Thyroid gland (tissue), 4 donors: ENCODE measurements around the gene EDEM1. TPM values are rescaled to one million over a fixed set of nuclear protein-coding genes. Genes with fewer than 3 reads are reported as not detected.

Source experiments
- DNase-seq, 2 donors: peaks; one replicate each; pipeline ENCODE4 v3.0.0-alpha.2; 2019
- H3K27ac ChIP-seq, 3 donors: fragments of 200-600 bp; sonication (generic); 1 replicate in 2 of 3; 2 replicates in 1 of 3; pipeline ENCODE4 v1.5.1; 2016 to 2019; ENCODE audit warnings: mild to moderate bottlenecking in 1 of 3, moderate library complexity in 1 of 3
- H3K27me3 ChIP-seq: fragments of 200-600 bp; sonication (generic); one replicate; pipeline ENCODE4 v1.5.1; 2019
- H3K36me3 ChIP-seq, 2 donors: fragments of 200-600 bp; sonication (generic); one replicate each; pipeline ENCODE4 v1.5.1; 2016 to 2019
- H3K4me1 ChIP-seq, 2 donors: fragments of 200-600 bp; sonication (generic); one replicate each; pipeline ENCODE4 v1.5.1; 2017 to 2019
- H3K4me3 ChIP-seq, 3 donors: fragments of 200-600 bp; sonication (generic); replicated peaks in 1 of 3; 1 replicate in 2 of 3; 2 replicates in 1 of 3; pipeline ENCODE4 v1.5.1; 2016; ENCODE audit warnings: mild to moderate bottlenecking in 1 of 3
- H3K9me3 ChIP-seq: fragments of 200-600 bp; sonication (generic); one replicate; pipeline ENCODE4 v1.5.1; 2017
- CTCF ChIP-seq, 6 experiments: fragments of 200-600 bp in 3 of 6; fragments of 450-650 bp in 3 of 6; sonication (generic) in 3 of 6; IDR thresholded peaks; one replicate each; pipeline ENCODE4 v1.5.1; 2016 to 2019; ENCODE audit warnings: antibody characterized with exemption in 6 of 6, mild to moderate bottlenecking in 2 of 6, inconsistent platforms in 1 of 6, moderate library complexity in 1 of 6
- POLR2A ChIP-seq, 2 donors: fragments of 450-650 bp; IDR thresholded peaks; one replicate each; pipeline ENCODE4 v1.6.1; 2017; ENCODE audit warnings: antibody characterized with exemption in 2 of 2, mild to moderate bottlenecking in 2 of 2, moderate library complexity in 1 of 2
- WGBS, 2 donors: methylation state at CpG; one replicate each; pipeline ENCODE4 v1.1.5; 2017; 5-methylcytosine and 5-hydroxymethylcytosine counted together
- intact Hi-C: fragments of 100-400 bp; cut with DNase I; formaldehyde crosslinking; loops from one replicate; pipeline ENCODE4 v1.15.1; 2023
- total RNA-seq, 4 donors: library from RNA; depleted of rRNA; stranded (reverse); fragments of >200 nt; gene quantifications; one replicate each; pipeline ENCODE4 v1.2.3, GENCODE V29; 2016

EDEM1 gene
- total RNA-seq, 4 donors from 2014 or later, result 26.1 to 58.4 (median 43.0) TPM

GRCh38 chr3:5255404-5256344 is 68.2 kb downstream of the EDEM1 start:
- Histone ChIP-seq H3K4me3 (no peak overlapping the region), H3K27ac (no peak overlapping the region), H3K9me3 (no peaks in the 10 kb centered on the region), H3K4me1 (peaks cover 9 to 19% of the 10 kb centered on the region in 2 donors), H3K36me3 (no peaks in the 10 kb centered on the region), H3K27me3 (no peaks in the 10 kb centered on the region)
- WGBS, 2 donors, result 78 to 82% methylated on average over 4 of the region's 4 CpGs
- intact Hi-C loops, result no loop called here
- TF ChIP-seq CTCF (IDR thresholded peaks at IDR 0.05) (no peak), POLR2A (IDR thresholded peaks at IDR 0.05) (no peak)
- DNase-seq, result no peak

DNA sequence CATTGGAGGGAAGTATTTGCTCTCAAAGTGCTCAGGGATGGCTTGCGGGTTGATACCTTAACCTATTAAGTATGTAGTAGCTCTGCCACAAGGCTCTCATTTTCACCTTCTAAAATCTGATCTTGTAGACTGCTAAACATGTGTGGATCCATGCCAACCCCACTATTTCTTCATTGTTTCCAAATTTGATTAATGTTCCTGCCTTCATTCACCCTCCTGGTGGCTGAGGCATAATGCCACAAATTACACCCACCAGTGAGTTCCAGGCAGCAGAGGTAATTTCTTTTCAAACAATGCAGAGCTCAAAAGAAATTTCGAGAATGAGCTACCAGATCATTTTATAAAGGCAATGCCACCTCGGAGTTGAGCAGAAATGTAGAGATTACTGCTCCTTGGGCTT is 71.0 kb downstream of the EDEM1 start:
- peak overlapping the region in 1 of 3 donors; percentile 44 for H3K27ac ChIP-seq
- WGBS, 2 donors, result 77% methylated on average over 3 of the region's 3 CpGs
- H3K9me3 ChIP-seq, result no peaks in the 10 kb centered on the region
- no peak for TF ChIP-seq CTCF (IDR thresholded peaks at IDR 0.05)
- TF ChIP-seq POLR2A (IDR thresholded peaks at IDR 0.05), result no peak
- no peak overlapping the region for H3K4me3 ChIP-seq
- no peaks in the 10 kb centered on the region for H3K27me3 ChIP-seq
- no peaks in the 10 kb centered on the region for H3K36me3 ChIP-seq
- no peak for DNase-seq
- intact Hi-C loops, result no loop called here
- peaks cover 12 to 14% of the 10 kb centered on the region in 2 donors for H3K4me1 ChIP-seq

DNA sequence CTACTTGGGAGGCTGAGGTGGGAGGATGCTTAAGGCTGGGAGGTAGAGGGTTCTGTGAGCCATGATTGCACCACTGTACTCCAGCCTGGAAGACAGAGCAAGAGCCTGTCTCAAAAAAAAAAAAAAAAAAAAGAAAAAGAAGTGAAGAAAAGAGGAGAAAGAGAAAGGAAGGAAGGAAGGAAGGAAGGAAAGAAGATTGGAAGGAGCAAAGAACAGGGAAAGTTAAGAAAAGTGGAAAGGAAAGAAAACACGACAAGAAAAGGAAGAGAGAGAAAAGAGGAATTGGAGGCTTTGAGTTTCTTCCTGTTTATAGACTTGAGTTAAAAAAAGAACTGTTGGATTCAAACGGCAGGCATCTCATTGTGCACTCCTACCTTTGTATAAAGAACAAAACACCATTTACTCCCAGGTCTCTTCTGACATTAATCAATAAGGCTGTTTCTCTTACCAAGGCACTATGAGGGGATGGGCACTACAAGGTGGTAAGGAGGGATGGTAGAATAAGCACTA is 73.5 kb downstream of the EDEM1 start:
- Histone ChIP-seq H3K27ac (no peak overlapping the region), H3K4me3 (no peak overlapping the region), H3K9me3 (no peaks in the 10 kb centered on the region), H3K27me3 (no peaks in the 10 kb centered on the region), H3K36me3 (no peaks in the 10 kb centered on the region), H3K4me1 (peaks cover 7 to 14% of the 10 kb centered on the region in 2 donors)
- intact Hi-C loops, result no loop called here
- DNase-seq, result no peak
- 61 to 70% methylated on average over 2 of the region's 2 CpGs for WGBS, 2 donors
- no peak for TF ChIP-seq CTCF (IDR thresholded peaks at IDR 0.05)
- TF ChIP-seq POLR2A (IDR thresholded peaks at IDR 0.05), result no peak

DNA sequence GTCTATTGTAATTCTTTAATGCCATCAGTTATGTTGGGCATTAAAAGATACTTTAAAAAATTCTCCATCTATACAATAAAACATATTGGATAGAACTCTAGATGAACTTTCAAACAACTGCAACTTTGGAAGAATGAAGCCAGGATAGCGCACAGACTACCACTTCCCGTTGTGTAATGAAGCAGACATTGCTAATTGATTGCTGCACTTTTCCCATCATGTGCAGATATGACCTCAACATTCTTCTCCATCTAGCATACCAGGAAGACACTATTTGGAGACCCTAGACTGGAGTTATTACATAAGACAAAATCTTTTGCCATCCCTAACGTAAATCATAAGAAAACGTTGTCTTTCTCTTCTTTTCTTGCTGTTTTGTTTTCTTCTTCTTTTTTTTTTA is 75.0 kb downstream of the EDEM1 start:
- Histone ChIP-seq H3K27ac (no peak overlapping the region), H3K4me1 (peaks cover 7 to 14% of the 10 kb centered on the region in 2 donors), H3K36me3 (no peaks in the 10 kb centered on the region), H3K4me3 (no peak overlapping the region), H3K9me3 (no peaks in the 10 kb centered on the region), H3K27me3 (no peaks in the 10 kb centered on the region)
- DNase-seq, result no peak
- intact Hi-C loops, result no loop called here
- TF ChIP-seq POLR2A (IDR thresholded peaks at IDR 0.05), result no peak
- WGBS, 2 donors, result 92 to 93% methylated on average over 4 of the region's 4 CpGs

DNA sequence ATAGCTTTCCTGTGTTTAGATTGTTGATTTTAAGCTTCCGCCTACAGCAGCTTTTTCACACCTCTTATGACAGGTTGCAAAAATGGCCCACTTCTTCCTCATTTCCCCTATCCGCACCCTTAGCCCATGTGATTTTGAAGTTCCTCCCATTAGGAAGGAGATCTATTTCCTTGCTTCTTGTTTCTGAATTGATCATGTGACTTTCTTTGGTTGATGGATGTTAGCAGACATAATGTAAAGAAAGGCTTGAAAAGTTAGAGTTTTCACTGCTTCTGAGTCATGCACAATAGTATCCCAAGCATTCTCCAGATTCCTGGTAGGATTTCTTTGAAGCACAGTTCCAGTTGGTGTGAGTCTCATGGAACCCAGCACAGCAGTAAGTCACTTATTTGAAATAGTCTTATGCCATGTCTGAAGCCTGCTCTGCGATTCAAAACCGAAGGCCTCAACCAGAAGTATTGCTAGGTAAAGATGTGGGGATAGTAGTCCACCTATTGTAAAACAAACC is 76.6 kb downstream of the EDEM1 start:
- TF ChIP-seq CTCF (IDR thresholded peaks at IDR 0.05) (no peak), POLR2A (IDR thresholded peaks at IDR 0.05) (no peak)
- intact Hi-C loops, result no loop called here
- H3K36me3 ChIP-seq, result no peaks in the 10 kb centered on the region
- H3K27me3 ChIP-seq, result no peaks in the 10 kb centered on the region
- H3K27ac ChIP-seq, result no peak overlapping the region
- 93 to 94% methylated on average over 4 of the region's 4 CpGs for WGBS, 2 donors
- H3K4me3 ChIP-seq, result no peak overlapping the region
- no peaks in the 10 kb centered on the region for H3K9me3 ChIP-seq
- H3K4me1 ChIP-seq, result peaks cover 0 to 9% of the 10 kb centered on the region in 2 donors
- DNase-seq, result no peak
